SK-N-SH treated with all-trans-retinoic acid at 6 μM for 48 hours (cell line): ENCODE measurements around the gene MCTS1.

Experiments
- ATAC-seq: fragments of 200-7000 bp; cut with Tn5 transposase; 3 replicates; pipeline ENCODE4 v1.9.1; 2020; ENCODE audit warnings: mild to moderate bottlenecking, moderate library complexity
- ARNTL ChIP-seq: fragments of 450-650 bp; formaldehyde crosslinking; IDR thresholded peaks from 2 replicates; pipeline ENCODE4 v1.5.0; 2020; ENCODE audit warnings: low read depth, mild to moderate bottlenecking, moderate library complexity, borderline replicate concordance
- BACH2 ChIP-seq: fragments of 250-450 bp; sonication (Bioruptor Pico); IDR thresholded peaks from 2 replicates; pipeline ENCODE4 v1.9.0; 2021; ENCODE audit warnings: mild to moderate bottlenecking, borderline replicate concordance
- CSDC2 ChIP-seq: fragments of 250-450 bp; sonication (Bioruptor Pico); IDR thresholded peaks from 2 replicates; pipeline ENCODE4 v1.5.0; 2020; ENCODE audit warnings: mild to moderate bottlenecking, moderate library complexity
- ESRRG ChIP-seq: fragments of 250-450 bp; sonication (Bioruptor Pico); IDR thresholded peaks from 2 replicates; pipeline ENCODE4 v1.6.1; 2021; ENCODE audit warnings: mild to moderate bottlenecking
- GLIS3 ChIP-seq: fragments of 250-450 bp; sonication (Bioruptor Pico); IDR thresholded peaks from 2 replicates; pipeline ENCODE4 v1.5.0; 2020; ENCODE audit warnings: mild to moderate bottlenecking, moderate library complexity
- ISL1 ChIP-seq: fragments of 250-450 bp; sonication (Bioruptor Pico); IDR thresholded peaks from 2 replicates; pipeline ENCODE4 v2.1.2; 2022; ENCODE audit warnings: mild to moderate bottlenecking, moderate library complexity
- OSR1 ChIP-seq: fragments of 250-450 bp; sonication (Bioruptor Pico); IDR thresholded peaks from 2 replicates; pipeline ENCODE4 v1.8.0; 2022; ENCODE audit warnings: moderate library complexity, mild to moderate bottlenecking, inconsistent platforms
- PATZ1 ChIP-seq: fragments of 250-450 bp; sonication (Bioruptor Pico); IDR thresholded peaks from 2 replicates; pipeline ENCODE4 v1.8.0; 2020; ENCODE audit warnings: mild to moderate bottlenecking, moderate library complexity, borderline replicate concordance
- PPARA ChIP-seq: fragments of 250-450 bp; sonication (Bioruptor Pico); IDR thresholded peaks from 2 replicates; pipeline ENCODE4 v1.5.0; 2020; ENCODE audit warnings: mild to moderate bottlenecking, borderline replicate concordance
- RARB ChIP-seq: fragments of 250-450 bp; sonication (Bioruptor Pico); IDR thresholded peaks from 2 replicates; pipeline ENCODE4 v1.8.0; 2021; ENCODE audit warnings: mild to moderate bottlenecking, moderate library complexity
- SNAI2 ChIP-seq: fragments of 250-450 bp; sonication (Bioruptor Pico); IDR thresholded peaks from 2 replicates; pipeline ENCODE4 v1.5.0; 2020; ENCODE audit warnings: mild to moderate bottlenecking, moderate library complexity
- TCF4 ChIP-seq: fragments of 250-450 bp; sonication (Bioruptor Pico); IDR thresholded peaks from 2 replicates; pipeline ENCODE4 v1.8.0; 2021; ENCODE audit warnings: mild to moderate bottlenecking, moderate library complexity, borderline replicate concordance
- TSHZ2 ChIP-seq: fragments of 250-450 bp; sonication (Bioruptor Pico); IDR thresholded peaks from 2 replicates; pipeline ENCODE4 v1.5.0; 2020; ENCODE audit warnings: mild to moderate bottlenecking, moderate library complexity
- ZC3H10 ChIP-seq: fragments of 250-450 bp; sonication (Bioruptor Pico); IDR thresholded peaks from 2 replicates; pipeline ENCODE4 v1.5.1; 2021; ENCODE audit warnings: mild to moderate bottlenecking, moderate library complexity
- ZFP3 ChIP-seq: fragments of 250-450 bp; sonication (Bioruptor Pico); IDR thresholded peaks from 2 replicates; pipeline ENCODE4 v1.5.0; 2020; ENCODE audit warnings: mild to moderate bottlenecking, moderate library complexity
- ZFP30 ChIP-seq: fragments of 450-650 bp; formaldehyde crosslinking; IDR thresholded peaks from 2 replicates; pipeline ENCODE4 v1.5.0; 2022; ENCODE audit warnings: mild to moderate bottlenecking, moderate library complexity
- ZNF70 ChIP-seq: fragments of 450-650 bp; formaldehyde crosslinking; IDR thresholded peaks from 2 replicates; pipeline ENCODE4 v1.5.0; 2020; ENCODE audit warnings: mild to moderate bottlenecking, moderate library complexity
- TF ChIP-seq, protein P1 (sequence below): fragments of 250-450 bp; sonication (Bioruptor Pico); IDR thresholded peaks from 2 replicates; pipeline ENCODE4 v1.8.0; 2021; ENCODE audit warnings: low read depth, mild to moderate bottlenecking, moderate library complexity, borderline replicate concordance
- TF ChIP-seq, protein P2 (sequence below): fragments of 250-450 bp; sonication (Bioruptor Pico); IDR thresholded peaks from 2 replicates; pipeline ENCODE4 v1.5.1; 2020; ENCODE audit warnings: low read depth, mild to moderate bottlenecking, moderate library complexity
- TF ChIP-seq, protein P3 (sequence below): fragments of 250-450 bp; sonication (Bioruptor Pico); IDR thresholded peaks from 2 replicates; pipeline ENCODE4 v1.5.1; 2021; ENCODE audit warnings: mild to moderate bottlenecking, moderate library complexity

Gene MCTS1

DNA sequence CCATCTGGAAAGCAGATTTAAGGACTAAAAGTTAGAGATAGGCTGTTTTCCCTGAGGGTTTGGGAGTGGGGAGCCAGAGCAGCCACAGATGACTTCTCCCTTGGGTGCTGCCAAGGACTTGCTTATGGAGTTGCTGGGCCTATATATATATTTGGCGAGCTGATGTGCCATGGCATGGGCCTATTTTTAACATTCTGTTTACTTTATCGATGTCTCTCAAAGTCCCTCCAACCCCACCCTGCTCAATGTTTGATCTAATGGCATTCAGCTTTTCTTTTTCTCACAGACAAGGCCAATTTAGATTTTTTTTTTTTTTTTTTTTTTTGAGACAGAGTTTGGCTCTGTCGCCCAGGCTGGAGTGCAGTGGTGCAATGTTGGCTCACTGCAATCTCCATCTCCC, 37.1 kb upstream of the MCTS1 start (continued):
- TF ChIP-seq PATZ1 (CRISPR knock-in tag) (no peak), ARNTL (CRISPR knock-in tag) (no peak), ZC3H10 (no peak), ZFP30 (CRISPR knock-in tag) (no peak), GLIS3 (CRISPR knock-in tag) (no peak), ISL1 (CRISPR knock-in tag) (no peak), TCF4 (no peak)
- TF ChIP-seq, all 23 proteins: peak for 0

DNA sequence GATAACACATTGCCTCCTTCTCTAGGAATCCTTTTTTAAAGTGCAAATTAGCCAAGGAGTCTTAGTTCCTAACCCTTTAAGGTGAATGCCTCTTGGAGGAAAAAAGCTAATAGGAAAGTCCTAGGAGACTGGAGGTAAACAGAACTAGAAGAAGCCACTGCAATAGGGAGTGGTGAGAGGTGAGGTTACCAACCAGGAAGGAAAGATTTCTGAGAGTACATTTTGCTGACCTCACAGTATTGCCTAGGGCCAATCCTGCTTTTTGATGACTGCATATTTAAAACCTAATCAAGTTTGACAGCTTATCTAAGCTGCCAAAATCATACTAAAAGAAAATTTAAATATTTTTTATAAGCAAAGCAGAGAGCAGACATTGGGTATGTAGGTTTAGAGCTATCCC, 35.9 kb upstream of the MCTS1 start:
- no peak for ATAC-seq
- TF ChIP-seq, protein P1, sequence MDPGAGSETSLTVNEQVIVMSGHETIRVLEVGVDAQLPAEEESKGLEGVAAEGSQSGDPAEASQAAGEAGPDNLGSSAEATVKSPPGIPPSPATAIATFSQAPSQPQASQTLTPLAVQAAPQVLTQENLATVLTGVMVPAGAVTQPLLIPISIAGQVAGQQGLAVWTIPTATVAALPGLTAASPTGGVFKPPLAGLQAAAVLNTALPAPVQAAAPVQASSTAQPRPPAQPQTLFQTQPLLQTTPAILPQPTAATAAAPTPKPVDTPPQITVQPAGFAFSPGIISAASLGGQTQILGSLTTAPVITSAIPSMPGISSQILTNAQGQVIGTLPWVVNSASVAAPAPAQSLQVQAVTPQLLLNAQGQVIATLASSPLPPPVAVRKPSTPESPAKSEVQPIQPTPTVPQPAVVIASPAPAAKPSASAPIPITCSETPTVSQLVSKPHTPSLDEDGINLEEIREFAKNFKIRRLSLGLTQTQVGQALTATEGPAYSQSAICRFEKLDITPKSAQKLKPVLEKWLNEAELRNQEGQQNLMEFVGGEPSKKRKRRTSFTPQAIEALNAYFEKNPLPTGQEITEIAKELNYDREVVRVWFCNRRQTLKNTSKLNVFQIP, result no peak
- no peak for TF ChIP-seq ZFP30 (CRISPR knock-in tag)
- TF ChIP-seq ZFP3 (CRISPR knock-in tag), result no peak
- TF ChIP-seq ESRRG (CRISPR knock-in tag), result no peak
- no peak for TF ChIP-seq PPARA (CRISPR knock-in tag)
- TF ChIP-seq, protein P2, sequence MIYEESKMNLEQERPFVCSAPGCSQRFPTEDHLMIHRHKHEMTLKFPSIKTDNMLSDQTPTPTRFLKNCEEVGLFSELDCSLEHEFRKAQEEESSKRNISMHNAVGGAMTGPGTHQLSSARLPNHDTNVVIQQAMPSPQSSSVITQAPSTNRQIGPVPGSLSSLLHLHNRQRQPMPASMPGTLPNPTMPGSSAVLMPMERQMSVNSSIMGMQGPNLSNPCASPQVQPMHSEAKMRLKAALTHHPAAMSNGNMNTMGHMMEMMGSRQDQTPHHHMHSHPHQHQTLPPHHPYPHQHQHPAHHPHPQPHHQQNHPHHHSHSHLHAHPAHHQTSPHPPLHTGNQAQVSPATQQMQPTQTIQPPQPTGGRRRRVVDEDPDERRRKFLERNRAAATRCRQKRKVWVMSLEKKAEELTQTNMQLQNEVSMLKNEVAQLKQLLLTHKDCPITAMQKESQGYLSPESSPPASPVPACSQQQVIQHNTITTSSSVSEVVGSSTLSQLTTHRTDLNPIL (CRISPR knock-in tag), result no peak
- TF ChIP-seq, protein P3, sequence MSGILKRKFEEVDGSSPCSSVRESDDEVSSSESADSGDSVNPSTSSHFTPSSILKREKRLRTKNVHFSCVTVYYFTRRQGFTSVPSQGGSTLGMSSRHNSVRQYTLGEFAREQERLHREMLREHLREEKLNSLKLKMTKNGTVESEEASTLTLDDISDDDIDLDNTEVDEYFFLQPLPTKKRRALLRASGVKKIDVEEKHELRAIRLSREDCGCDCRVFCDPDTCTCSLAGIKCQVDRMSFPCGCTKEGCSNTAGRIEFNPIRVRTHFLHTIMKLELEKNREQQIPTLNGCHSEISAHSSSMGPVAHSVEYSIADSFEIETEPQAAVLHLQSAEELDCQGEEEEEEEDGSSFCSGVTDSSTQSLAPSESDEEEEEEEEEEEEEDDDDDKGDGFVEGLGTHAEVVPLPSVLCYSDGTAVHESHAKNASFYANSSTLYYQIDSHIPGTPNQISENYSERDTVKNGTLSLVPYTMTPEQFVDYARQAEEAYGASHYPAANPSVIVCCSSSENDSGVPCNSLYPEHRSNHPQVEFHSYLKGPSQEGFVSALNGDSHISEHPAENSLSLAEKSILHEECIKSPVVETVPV (CRISPR knock-in tag), result no peak
- no peak for TF ChIP-seq SNAI2 (CRISPR knock-in tag)
- no peak for TF ChIP-seq OSR1 (CRISPR knock-in tag)
- TF ChIP-seq CSDC2 (CRISPR knock-in tag), result no peak
- no peak for TF ChIP-seq ZNF70 (CRISPR knock-in tag)
- no peak for TF ChIP-seq ISL1 (CRISPR knock-in tag)
- no peak for TF ChIP-seq BACH2

DNA sequence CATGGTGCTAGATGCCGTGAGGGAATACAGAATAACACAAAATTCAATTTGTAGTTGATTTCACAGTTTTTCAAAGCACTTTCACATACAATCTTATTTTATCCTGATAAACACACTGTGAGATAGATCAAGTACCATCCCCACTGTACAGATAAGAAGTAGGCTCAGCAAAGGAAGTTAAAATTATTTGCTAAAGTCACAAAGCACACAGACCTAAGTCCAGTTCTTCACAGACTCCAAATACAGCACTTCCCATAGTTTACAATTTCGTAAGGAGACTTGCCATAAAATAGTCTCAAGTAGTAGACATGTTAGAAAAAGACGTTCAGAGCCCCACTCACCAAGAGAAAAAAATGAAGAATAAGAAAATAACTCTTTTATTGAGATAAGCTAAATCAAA, 35.3 kb upstream of the MCTS1 start:
- TF ChIP-seq ISL1 (CRISPR knock-in tag) (no peak), RARB (CRISPR knock-in tag) (no peak), TCF4 (no peak), SNAI2 (CRISPR knock-in tag) (no peak), TSHZ2 (no peak), PATZ1 (CRISPR knock-in tag) (no peak), CSDC2 (CRISPR knock-in tag) (no peak), BACH2 (no peak), ZFP3 (CRISPR knock-in tag) (no peak)
- TF ChIP-seq, protein P2 (CRISPR knock-in tag), result no peak
- TF ChIP-seq, all 23 proteins: peak for 0
- ATAC-seq, result no peak
